IPS-11a (cell line): ENCODE data around the gene SLC39A11.

Source experiments
- H3K4me3 ChIP-seq: one replicate; pipeline ENCODE4 v1.5.1; 2013; ENCODE audit warnings: low read depth, low read length, control low read depth

SLC39A11 gene

DNA sequence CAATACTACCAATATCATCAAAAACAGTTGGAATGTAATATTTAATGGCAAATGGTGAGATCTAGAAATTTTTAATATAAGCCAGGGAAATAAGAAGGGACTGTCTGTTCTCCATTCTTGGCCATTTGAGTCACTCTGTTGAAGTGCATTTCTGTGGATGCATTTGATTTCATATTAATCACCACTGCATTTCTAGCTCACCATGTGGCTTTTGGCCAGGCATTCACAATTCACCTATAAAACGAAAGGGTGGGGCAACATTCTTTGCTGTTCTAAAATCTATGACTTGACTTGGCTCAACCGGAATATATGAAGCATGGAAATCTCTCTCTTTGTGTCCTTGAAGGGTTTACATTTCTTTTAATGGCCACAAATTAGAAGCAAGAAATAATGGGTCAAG, 483.0 kb downstream of the SLC39A11 start:
- no peak overlapping the region for H3K4me3 ChIP-seq

DNA sequence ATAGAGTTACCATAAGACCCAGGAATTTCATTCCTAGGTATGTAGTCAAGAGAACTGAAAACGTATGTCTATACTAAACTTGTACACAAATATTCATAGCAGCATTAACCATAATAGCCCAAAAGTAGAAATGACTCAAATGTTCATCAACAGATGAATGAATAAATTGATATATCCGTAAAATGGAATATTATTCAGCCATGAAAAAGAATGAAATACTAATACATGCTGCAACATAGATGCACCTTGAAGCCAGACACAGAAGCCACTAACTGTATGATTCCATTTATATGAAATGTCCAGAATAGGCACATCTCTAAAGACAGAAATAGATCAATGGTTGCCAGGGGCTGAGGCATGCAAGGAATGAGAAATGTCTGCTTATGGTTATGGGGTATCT, 484.1 kb downstream of the SLC39A11 start:
- H3K4me3 ChIP-seq = no peak overlapping the region

DNA sequence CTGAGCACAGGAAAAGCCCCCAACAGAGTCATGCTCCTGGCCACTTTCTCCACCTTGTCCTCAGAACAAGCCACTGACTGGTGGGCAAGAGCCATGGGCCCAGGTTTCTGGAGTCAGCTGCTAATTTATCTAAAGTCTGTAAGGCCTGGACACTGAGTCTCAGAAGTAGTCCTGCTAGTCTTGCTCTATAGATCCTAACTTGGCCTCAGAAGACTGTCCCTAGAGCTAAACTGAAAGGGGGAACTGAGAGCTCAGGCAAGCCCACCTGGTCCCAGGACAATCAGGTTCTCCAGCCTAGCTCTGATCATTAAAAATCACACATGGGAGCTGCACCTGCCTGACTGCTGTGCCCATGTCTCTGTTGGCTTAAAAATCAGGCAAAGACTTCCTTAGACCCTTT, 485.8 kb downstream of the SLC39A11 start:
- no peak overlapping the region for H3K4me3 ChIP-seq

DNA sequence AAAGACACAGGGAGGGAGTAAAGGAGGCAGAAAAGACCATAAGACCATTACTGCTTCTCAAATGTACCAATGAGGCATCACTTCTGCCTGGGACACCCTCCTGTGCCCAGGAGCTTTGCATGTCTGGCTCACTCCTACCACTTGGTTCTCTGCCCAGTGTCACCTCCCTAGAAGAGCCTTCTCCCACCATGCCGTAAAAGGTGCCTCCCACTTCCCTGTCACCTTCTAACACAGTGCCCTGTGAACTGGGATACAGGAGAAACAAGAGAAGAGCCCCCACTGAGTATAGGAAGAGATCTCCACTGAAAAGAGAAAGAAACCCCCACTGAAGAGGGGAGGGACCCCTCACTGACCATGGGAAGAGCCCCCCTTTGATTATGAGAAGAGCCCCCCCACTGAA, 486.9 kb downstream of the SLC39A11 start:
- H3K4me3 ChIP-seq = no peak overlapping the region

DNA sequence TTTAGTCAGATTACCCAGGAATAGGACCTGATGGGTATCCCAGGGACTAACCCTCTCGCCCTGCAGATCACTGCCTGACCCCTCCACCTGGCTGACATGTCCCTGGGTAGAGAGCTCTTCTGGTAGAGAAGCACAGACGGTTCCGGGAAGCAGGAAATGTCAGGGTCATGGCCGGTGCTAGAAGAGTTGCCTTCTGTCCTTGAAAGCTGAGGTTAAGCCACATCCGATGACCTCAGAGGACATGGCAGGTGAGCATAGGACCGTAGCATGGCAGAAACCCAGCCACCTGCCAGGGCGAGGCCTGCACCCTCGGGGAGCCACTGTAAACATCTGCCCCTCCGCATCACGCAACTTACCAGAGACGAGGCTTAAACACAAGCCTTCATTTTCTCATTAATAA, 488.0 kb downstream of the SLC39A11 start:
- no peak overlapping the region for H3K4me3 ChIP-seq

DNA sequence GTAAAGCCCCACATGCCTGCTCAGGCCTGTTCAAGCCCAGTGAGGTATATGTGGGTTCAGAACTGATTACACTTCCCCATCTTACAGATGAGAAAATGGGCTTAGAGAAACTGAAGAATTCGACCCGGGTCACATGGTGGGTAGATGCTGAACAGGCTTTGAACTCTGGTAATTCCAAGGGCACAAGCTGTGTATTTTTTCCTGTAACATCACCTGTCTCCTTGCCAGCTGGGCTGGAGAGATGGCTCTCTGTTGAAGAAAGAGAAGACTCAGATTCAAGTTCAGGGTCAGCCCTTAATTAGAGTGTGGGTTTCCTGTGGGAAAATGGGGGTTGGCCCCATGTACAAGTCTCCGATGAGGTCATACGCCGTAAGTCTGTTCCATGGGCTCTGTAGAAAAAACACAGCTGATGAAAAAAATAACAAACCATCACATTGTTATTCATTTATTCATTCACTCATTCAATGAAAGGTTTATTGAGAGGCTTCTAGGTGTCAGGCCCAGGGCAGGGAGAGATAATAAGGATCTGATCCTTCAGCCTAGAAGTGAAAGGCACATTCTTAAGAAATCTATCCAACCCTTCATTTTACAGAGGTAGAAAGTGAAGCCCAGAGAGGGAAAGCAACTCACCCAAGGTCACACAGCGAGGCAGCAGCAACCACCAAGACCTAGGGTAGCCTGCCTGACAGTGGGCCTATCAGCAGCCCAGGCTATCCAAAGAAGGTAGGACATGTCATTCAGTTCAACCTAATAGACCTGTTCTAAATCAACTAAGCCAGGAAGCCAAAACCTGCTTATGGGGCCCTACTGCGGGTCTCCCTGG, 488.9 kb downstream of the SLC39A11 start:
- H3K4me3 ChIP-seq = no peak overlapping the region

DNA sequence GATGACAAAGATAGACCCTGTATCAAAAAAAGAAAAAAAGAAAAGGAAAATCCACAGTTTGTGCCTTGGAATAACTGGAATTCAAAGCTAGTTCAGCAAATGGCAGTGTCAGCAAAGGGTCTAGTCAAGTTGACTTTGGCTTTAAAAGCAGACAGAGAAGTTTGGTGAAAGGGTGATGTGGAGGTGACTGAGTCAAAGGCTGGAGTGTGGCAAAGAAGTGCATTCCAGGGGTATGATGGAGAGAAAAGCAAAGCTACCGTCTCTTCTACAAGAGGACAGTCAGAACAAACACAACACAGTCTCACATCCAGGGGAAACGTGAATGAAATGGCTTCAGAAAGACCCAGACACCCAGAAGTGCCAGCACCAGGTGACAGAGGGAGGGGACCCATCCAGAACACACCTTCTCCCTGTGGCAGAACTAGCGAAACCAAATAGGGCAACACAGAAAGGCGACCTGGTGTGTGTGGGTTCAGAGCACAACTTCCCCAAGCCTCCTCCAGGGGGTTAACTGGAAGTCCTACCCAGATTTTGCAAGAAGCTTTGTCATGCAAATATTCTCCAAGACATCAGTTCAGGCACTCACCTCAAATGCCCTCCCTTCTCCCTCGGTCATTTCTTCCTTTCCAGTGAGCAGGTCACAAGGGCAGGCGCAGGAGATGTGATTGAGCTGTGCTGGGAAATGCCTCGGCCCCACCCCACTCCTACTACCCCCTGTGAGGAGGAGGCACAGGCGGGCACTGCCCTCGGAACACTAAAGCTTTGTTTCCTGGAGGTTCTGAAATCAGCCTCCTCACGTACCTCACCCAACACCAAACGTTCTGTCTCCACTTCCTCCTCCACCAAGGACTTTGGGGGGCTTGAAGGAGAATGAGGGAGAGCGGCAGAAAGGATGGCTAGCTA, 489.7 kb downstream of the SLC39A11 start:
- no peak overlapping the region for H3K4me3 ChIP-seq

DNA sequence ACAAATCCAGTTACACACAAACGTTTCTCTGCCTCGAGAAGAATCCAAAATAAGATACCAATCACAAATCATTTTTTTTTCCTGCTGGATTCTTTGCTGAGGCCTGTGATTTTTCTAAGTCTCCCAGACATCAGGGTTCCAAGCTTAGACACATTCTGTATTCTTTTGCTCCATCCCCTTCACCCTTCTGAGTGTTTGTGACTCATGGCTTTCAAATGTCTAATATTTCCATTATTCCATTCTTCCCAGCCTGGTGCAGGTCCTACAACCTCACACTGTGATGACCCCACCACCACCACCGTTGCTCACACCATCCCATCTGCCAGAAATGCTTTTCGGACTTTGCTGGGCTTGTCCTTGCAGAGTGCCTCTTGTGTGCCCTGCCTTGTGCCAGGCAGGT, 491.6 kb downstream of the SLC39A11 start:
- no peak overlapping the region for H3K4me3 ChIP-seq

DNA sequence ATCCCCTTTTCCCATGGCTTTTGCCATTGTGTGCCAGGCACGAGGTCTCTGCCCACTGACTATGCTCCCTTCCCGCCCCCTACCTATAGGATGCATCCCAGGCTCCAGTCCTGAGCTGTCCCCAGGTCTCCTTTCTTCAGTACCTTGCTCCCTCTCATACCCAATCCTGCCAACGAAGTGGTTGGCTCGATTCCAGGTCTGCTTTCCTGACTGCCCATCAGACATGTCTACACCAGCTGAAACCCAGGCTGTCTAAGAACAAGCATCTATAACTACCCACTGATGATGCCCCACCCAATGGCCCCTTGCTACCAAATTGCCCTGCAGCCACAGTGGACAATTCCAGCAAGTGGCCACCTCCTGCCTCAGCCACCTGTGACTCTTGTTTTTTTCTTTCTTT, 492.6 kb downstream of the SLC39A11 start:
- H3K4me3 ChIP-seq = no peak overlapping the region

DNA sequence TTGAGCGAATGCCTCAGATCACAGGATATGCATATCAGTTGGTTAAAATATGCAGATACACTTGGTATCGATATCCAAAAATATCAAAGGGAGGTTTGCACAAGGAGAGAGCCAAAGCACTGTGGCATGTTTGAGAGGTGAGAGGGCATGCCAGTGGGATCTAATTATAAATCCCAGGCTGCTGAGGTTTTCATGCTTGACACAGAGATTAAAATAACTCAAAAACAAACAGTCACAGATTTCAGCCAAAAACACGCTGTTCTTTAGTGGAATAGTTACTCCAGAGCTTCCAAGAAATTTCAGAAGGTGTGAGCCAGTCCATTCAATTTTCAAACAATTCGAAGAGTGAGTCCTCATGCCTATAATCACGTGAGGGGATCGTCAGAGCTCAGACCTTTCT, 493.8 kb downstream of the SLC39A11 start:
- H3K4me3 ChIP-seq = no peak overlapping the region

DNA sequence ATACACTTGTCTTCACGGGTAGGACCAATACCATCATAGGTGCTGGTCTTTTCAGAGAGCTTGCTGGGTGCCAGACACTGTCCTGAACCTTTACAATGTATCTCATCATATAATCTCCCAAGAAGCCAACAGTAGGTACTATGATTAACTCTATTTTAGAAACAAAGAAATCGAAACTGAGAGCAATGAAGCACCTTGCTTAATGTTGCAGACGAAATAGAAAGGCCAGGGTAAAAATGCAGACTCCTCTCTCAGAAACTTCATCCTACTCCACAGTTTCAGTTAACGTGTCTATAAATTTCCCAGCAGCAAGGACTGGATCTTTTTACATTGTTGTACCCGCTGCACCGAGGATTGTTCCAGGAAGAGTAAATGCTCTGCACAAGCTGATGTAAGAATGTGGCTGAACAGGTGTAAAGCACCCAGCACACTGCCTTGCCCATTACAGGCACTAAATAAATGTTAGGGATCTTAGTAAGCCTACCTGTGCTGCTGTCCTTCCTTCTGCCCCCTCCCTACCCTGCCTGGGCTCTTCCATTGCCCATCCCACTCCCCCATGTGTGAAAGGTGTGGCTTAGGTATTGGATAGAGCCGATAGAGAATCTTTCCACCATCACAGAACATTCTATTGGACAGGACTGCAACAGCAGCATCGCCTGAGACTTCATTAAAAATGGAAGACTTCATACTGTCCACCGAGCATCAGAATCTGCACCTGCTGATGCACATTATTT, 495.0 kb downstream of the SLC39A11 start:
- H3K4me3 ChIP-seq = no peak overlapping the region
